Measurements from ENCODE around the gene RRP1.
"Not testable (repeated sequence)": the region's sequence is repeated elsewhere in the genome, so short reads cannot be mapped to it uniquely, and the experiment has no call there.

RRP1 gene

GRCh38 chr21:43819511-43820405 is 30.4 kb downstream of the RRP1 start:
- DNase-seq = no peak

- no peak for DNase-seq
Measured at GRCh38 chr21:43820466-43820865, 31.1 kb downstream of the RRP1 start.

- not testable (repeated sequence) for DNase-seq
Measured at GRCh38 chr21:43822166-43822565, 32.8 kb downstream of the RRP1 start.

GRCh38 chr21:43822741-43823140 is 33.4 kb downstream of the RRP1 start:
- not testable (repeated sequence) for DNase-seq

DNA sequence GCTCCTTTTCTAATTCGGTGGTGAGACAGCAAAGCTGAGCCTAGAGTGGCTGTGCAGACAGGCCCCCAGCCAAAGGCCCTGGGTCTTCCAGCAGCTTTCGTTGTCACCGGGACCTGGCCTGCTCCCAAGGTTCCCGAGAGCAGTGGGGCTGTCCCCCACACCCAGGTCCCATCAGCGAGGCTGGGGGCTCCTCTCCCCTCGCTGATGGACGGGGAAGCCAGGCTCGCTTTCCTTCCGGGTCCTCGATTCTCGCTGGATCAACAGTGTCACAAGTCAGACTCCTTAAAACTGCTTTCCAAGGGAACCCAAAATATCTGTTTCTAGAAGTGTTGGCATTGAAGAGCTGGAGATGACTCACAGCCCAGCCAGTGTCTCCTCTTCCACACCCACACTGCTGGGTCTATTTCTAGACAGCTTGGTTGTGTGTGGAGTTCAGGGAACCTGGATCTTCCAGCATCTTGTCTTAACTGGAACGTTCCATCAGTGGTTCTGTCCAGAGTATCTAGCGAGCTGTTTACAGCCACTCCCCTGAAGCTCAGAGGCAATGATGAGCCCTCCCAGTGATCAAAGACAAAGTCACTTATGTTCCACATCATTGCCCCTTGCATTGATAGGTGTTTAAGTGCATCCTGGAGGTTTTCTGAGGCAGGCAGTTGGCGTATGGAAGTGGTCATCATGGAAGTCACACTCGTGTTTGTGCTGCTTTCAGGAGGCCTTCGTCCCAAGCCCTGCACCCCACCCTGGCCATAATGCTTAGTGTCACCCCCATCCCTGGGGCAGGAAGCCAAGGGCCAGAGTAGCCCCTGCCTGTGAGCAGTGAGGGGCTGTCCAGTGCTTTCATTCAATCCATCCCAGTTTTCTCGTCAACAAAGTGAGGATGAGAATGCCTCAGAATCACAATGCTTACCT is 35.2 kb downstream of the RRP1 start:
- DNase-seq = no peak

GRCh38 chr21:43825242-43825935 is 36.0 kb downstream of the RRP1 start:
- DNase-seq = no peak

DNA sequence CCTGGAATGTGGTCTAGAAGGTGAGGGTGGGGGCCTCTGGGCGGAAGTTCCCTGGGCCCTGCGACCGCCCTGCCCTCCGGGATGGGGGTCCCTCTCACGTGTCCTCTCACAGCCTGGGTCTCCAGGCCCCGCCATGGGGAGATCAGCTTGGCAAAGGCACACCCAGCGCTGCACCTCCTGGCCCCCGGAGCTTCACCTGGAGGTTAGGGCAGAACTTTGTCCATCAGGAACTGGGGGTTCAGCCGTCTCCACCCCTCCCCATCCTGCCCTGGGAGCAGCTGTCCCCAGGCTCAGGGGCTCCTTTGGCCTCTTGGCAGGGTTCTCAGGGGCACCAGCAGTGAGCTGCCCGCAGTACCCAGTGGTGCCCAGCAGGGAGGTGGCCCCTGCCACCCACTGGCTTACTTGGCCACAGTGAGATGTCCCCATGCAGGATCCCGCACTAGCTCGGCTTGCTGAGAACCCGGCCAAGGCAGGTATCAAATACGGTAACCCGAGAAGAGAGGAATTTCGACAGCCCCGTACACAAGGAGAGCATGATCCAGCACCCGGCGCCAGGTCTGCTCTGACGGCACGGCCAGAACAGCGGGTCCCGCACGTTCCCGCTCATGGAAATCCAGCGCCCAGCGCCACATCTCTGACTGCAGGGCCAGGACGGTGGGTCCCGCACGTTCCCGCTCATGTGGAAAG is 36.7 kb downstream of the RRP1 start:
- DNase-seq = no peak

DNA sequence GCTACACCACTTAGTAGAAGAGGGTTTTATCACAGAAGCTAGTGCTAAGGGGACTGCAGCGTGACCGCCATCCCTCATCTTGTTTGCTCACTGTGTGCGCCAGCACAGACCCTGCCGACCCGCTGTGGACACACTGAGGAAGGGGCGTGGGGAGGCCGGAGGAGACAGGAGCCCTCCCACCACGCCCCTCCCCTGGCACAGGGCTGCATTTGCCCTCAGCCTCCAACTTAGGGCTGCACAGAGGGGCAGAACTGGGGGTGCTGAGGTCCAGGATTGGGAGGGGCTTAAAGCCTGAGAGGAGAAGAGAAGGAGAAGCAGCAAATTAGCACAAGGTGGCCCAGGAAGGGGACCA is 37.2 kb downstream of the RRP1 start:
- DNase-seq = no peak

- no peak for DNase-seq
Measured at GRCh38 chr21:43827015-43827611, 37.7 kb downstream of the RRP1 start.

DNA sequence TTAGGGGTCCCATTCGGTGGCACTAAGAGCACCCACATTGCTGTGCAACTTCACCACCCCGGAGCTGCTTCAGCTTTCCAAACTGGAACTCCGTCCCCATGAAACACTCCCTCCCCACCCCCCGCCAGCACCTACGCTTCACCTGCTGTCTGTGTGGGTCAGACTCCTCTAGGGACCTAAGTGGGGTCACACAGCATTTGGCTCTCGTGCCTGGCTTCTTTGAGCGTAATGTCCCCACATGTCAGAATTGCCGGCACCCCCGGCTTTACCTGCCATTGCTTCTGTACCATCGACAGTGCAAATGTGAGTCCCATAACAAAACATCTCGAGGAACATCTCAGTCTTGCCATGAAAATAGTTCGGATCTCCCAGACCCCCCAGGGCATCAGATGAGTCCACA is 39.8 kb downstream of the RRP1 start:
- no peak for DNase-seq

- peak; percentile 76 for DNase-seq
Measured at GRCh38 chr21:43829575-43830119, 40.3 kb downstream of the RRP1 start.

DNA sequence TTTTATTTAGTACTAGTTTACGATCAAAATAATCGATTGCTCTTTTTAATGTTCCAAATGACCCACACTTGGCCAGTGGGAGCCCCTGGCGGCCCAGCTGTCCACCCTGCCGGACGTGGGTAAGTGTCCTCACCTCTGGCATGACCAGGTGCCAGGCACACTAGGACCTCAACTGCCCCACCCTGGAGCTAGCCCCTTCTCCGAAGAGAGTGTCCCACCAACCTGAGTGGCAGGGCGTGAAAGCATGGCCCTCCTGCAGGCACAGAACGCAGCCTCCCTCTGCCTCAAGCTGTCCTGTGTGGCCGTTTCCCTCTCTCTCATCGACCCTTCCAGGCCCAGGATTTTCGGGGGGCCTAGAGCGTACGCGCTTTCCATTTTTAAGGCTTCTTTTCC is 42.8 kb downstream of the RRP1 start:
- no peak for DNase-seq

DNA sequence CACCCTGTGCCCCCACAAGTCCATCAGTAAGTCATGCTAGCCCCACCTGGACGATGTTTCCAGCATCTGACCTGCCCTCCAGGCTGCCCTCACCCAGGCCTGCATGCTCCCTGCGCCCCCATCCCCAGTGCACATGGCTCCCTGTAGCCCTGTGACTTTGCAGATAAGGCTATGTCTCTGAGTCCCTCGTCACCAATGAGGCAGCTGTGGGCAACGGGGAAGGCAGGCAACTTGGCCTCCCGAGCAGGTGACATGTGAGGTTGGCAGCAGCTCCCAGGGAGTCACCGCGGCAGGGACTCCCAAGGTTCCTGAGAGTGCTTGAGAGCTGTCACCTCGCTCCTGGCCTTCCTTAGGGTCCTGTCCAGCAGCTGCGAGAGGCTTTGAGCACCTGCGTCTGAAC is 43.3 kb downstream of the RRP1 start:
- no peak for DNase-seq

DNA sequence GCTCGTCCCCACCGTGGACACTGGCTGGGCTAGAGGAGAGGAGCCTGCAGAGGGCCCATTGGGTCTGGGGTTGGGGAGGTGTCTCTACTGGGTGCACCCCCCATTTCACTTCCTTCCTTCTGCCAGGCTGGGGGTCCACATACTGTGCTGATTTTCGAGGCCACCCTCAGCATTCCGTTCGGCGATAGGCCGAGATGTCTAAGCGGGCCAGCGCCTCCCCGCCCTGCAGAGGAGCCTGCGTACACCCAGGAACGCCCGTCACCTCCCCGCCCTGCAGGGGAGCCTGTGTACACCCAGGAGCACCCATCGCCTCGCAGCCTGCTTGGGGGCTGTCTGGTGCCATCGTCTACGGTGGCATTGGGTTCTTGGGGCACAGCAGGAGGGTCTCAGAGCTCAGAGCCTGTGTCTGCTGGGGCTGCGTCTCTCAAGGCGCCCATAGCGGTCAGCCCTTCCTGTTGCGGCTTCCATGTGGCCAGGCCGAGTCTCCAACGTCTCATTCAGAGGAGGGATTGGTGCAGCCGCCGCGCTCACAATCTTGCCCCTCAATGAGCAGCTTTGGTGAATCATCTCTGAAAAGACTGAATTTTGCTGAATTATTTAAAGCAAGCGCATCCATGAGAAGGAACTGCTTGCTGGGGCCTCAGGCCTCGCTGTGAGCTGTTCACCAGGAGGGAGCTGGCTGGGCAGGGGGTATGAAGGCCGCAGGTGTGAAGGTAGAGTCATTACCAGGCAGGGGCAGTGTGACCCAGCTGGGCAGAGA is 44.9 kb downstream of the RRP1 start:
- no peak for DNase-seq

DNA sequence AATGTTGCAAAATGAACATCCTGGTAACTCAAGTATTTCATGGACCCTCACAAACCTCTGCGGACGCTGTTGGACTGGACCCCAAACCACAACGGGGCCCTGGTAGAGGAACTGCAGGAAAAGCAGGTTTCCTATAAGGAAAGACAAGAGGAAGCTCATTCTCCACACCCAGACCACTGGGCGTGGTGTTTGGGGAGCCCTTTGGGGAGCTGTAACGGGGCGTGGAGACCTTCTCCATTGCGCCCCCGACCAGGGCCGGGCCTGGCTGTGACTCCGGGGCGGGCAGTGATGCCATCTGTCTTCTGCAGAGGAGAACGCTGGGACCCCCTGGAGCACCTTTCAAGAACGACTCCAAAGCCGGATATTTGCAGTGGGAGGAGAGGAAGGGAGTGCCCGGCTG is 45.7 kb downstream of the RRP1 start:
- DNase-seq = no peak

DNA sequence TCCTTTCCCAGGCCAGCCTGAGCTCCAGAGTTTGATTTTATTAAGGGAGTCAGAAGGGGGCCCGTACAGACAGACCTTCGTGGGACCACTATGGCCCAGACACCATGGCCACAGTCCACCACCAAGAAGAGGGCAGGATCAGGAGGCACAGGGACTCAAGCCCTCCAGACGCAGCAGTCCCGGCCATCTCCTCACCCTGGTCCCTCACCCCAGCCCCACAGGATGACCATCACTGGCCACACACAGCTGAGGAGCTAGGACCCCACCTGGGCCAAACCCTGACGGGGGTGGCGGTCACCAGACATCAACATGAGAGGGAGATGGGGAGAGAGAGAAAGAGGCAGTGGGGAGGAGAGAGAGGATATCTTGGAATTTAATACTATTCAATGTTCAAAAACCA is 46.5 kb downstream of the RRP1 start:
- no peak for DNase-seq

DNA sequence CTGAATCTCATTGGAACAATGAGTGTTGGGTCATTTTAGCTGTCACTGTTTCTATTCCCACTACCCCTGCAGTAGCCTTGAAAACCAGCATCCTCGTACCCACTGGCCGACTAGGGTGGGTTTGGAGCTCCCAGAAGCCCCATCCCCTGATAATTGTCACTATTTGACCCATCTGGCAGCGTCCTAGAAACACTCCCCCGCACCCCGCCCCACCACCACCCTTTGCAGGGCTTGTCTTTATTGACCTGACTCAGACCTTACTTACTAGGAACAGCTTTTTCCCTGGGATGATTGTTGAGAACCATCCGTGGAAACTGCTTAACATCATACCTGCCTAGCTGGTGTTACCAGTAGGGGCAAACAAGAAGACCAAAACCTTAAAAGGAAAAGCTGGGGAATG is 47.2 kb downstream of the RRP1 start:
- DNase-seq = no peak

GRCh38 chr21:43840259-43840658 is 50.9 kb downstream of the RRP1 start:
- no peak for DNase-seq

DNA sequence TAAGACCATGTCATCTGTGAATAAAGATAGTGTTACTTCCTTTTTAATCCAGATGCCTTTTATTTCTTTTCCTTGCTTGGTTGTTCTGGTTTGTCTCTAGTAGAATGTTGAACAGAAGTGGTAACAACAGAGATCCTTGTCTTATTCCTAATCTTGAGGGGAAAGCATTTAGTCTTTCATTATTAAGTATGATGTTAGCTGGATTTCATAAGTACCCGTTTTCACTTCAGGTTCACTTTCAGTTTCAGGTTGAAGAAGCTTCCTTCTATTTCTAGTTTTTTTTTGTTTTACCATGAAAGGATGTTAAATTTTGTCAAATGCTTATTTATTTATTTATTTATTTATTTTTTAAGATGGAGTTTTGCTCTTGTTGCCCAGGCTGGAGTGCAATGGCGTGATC is 53.4 kb downstream of the RRP1 start:
- DNase-seq = peak; percentile 75

DNA sequence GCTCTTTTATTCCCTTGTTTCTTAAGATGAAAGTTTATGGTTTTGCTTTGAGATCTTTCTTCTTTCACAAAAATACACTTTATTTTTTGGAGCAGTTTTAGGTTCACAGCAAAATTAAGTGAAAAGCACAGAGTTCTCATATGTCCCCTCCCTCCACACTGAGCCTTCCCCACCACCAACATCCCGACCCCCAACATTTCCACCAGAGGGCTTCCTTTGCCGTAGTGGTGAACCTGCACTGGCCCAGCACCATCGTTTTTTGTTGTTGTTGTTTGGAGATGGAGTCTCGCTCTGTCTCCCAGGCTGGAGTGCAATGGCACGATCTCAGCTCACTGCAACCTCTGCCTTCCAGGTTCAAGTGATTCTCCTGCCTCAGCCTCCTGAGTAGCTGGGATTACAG is 55.5 kb downstream of the RRP1 start:
- DNase-seq = not testable (repeated sequence)

- DNase-seq = no peak
Measured at GRCh38 chr21:43845386-43845785, 56.0 kb downstream of the RRP1 start.
